ENCODE results near the gene GLIS1.

GLIS1 gene

GRCh38 chr1:53640701-53641075 is 98.3 kb downstream of the GLIS1 start:
- no peak for TF ChIP-seq CTCF (IDR thresholded peaks at IDR 0.05; ENCODE audit: low read depth, low read length, missing control alignments)
- H3K4me3 ChIP-seq (ENCODE audit: low read depth, low read length) = no peak overlapping the region
- no peak for DNase-seq (ENCODE audit: low read depth)

- DNase-seq (ENCODE audit: low read depth) = no peak
- no peak for TF ChIP-seq CTCF (IDR thresholded peaks at IDR 0.05; ENCODE audit: low read depth, low read length, missing control alignments)
- no peak overlapping the region for H3K4me3 ChIP-seq (ENCODE audit: low read depth, low read length)
Measured at GRCh38 chr1:53639996-53640700, 98.8 kb downstream of the GLIS1 start.

- no peak for DNase-seq (ENCODE audit: low read depth)
- no peak overlapping the region for H3K4me3 ChIP-seq (ENCODE audit: low read depth, low read length)
- TF ChIP-seq CTCF (IDR thresholded peaks at IDR 0.05; ENCODE audit: low read depth, low read length, missing control alignments) = no peak
Measured at GRCh38 chr1:53639251-53639763, 99.7 kb downstream of the GLIS1 start.

- DNase-seq (ENCODE audit: low read depth) = no peak
- no peak for TF ChIP-seq CTCF (IDR thresholded peaks at IDR 0.05; ENCODE audit: low read depth, low read length, missing control alignments)
Measured at GRCh38 chr1:53638360-53639035, 100.5 kb downstream of the GLIS1 start.

GRCh38 chr1:53637511-53638359 is 101.2 kb downstream of the GLIS1 start:
- H3K4me3 ChIP-seq (ENCODE audit: low read depth, low read length) = no peak overlapping the region
- no peak for TF ChIP-seq CTCF (IDR thresholded peaks at IDR 0.05; ENCODE audit: low read depth, low read length, missing control alignments)
- no peak for DNase-seq (ENCODE audit: low read depth)

More at GRCh38 chr1:53638360-53639035, 100.5 kb downstream of the GLIS1 start:
- H3K4me3 ChIP-seq (ENCODE audit: low read depth, low read length) = no peak overlapping the region

- DNase-seq (ENCODE audit: low read depth) = no peak
- TF ChIP-seq CTCF (IDR thresholded peaks at IDR 0.05; ENCODE audit: low read depth, low read length, missing control alignments) = no peak
- H3K4me3 ChIP-seq (ENCODE audit: low read depth, low read length) = no peak overlapping the region
Measured at GRCh38 chr1:53636621-53637171, 102.3 kb downstream of the GLIS1 start.
